OCI-LY1 (cell line): ENCODE results near the gene EVA1B.

Experiments used
- H2AFZ ChIP-seq: fragments of 200-600 bp; sonication (generic), shearing (Covaris generic); 2 replicates; pipeline ENCODE4 v1.6.0; 2014; ENCODE audit warnings: antibody characterized with exemption, mild to moderate bottlenecking, low read length
- H3F3A ChIP-seq: fragments of 200-600 bp; sonication (generic), shearing (Covaris generic); 2 replicates; pipeline ENCODE4 v1.6.0; 2014; ENCODE audit warnings: mild to moderate bottlenecking, antibody characterized with exemption, low read length, moderate library complexity; ENCODE audit not compliant: insufficient read depth
- H3K27ac ChIP-seq: fragments of 200-600 bp; sonication (generic); 2 replicates; pipeline ENCODE4 v1.5.1; 2014; ENCODE audit warnings: low read length, mixed run types, mild to moderate bottlenecking, low read depth; ENCODE audit not compliant: poor library complexity, severe bottlenecking
- H3K27me3 ChIP-seq: fragments of 200-600 bp; sonication (generic); 2 replicates; pipeline ENCODE4 v1.6.0; 2014; ENCODE audit warnings: antibody characterized with exemption, mild to moderate bottlenecking, low read length, moderate library complexity; ENCODE audit not compliant: insufficient read depth
- H3K36me3 ChIP-seq: fragments of 200-600 bp; sonication (generic); 2 replicates; pipeline ENCODE4 v1.6.1; 2014; ENCODE audit warnings: mild to moderate bottlenecking, antibody characterized with exemption, low read length, moderate library complexity, mixed read lengths; ENCODE audit not compliant: insufficient read depth
- H3K4me1 ChIP-seq: fragments of 200-600 bp; sonication (generic); 2 replicates; pipeline ENCODE4 v1.5.1; 2014; ENCODE audit warnings: mild to moderate bottlenecking, low read length, moderate library complexity; ENCODE audit not compliant: insufficient read depth, severe bottlenecking
- H3K4me2 ChIP-seq: fragments of 200-600 bp; sonication (generic), shearing (Covaris generic); 2 replicates; pipeline ENCODE4 v1.6.1; 2014; ENCODE audit warnings: low read length
- H3K4me3 ChIP-seq: fragments of 200-600 bp; sonication (generic); 2 replicates; pipeline ENCODE4 v1.5.1; 2014; ENCODE audit warnings: low read length, low read depth, mild to moderate bottlenecking, mixed read lengths; ENCODE audit not compliant: poor library complexity, severe bottlenecking
- H3K79me2 ChIP-seq: fragments of 200-600 bp; shearing (Covaris generic); 2 replicates; pipeline ENCODE4 v1.6.1; 2016; ENCODE audit warnings: mixed run types, low read length, mixed read lengths; ENCODE audit not compliant: insufficient read depth
- H3K9ac ChIP-seq: fragments of 200-600 bp; sonication (generic), shearing (Covaris generic); 2 replicates; pipeline ENCODE4 v1.6.1; 2014; ENCODE audit warnings: mild to moderate bottlenecking, low read length, mixed read lengths
- H3K9me2 ChIP-seq: fragments of 200-600 bp; sonication (generic), shearing (Covaris generic); 2 replicates; pipeline ENCODE4 v1.6.1; 2014; ENCODE audit warnings: low read depth, mild to moderate bottlenecking, low read length, mixed read lengths
- H3K9me3 ChIP-seq: fragments of 200-600 bp; shearing (Covaris generic); 2 replicates; pipeline ENCODE4 v1.6.1; 2014; ENCODE audit warnings: low read length, mixed read lengths
- H4K20me1 ChIP-seq: fragments of 200-600 bp; sonication (generic), shearing (Covaris generic); 2 replicates; pipeline ENCODE4 v1.6.0; 2016; ENCODE audit warnings: mild to moderate bottlenecking, low read length; ENCODE audit not compliant: insufficient read depth
- EZH2 ChIP-seq: fragments of 200-600 bp; sonication (generic), shearing (Covaris generic); IDR thresholded peaks from 2 replicates; pipeline ENCODE4 v1.8.0; 2017; ENCODE audit warnings: borderline replicate concordance, mixed run types, mild to moderate bottlenecking, antibody characterized with exemption, low read length, moderate library complexity, mixed read lengths
- TF ChIP-seq, protein P1 (sequence below): fragments of 200-600 bp; sonication (generic), shearing (Covaris generic); IDR thresholded peaks from 2 replicates; pipeline ENCODE4 v1.5.1; 2017; ENCODE audit warnings: mild to moderate bottlenecking, antibody characterized with exemption, low read length, moderate library complexity, mixed read lengths

Gene EVA1B

GRCh38 chr1:36328088-36328480 is 4.6 kb upstream of the EVA1B start:
- no peak for TF ChIP-seq EZH2
- TF ChIP-seq, protein P1, sequence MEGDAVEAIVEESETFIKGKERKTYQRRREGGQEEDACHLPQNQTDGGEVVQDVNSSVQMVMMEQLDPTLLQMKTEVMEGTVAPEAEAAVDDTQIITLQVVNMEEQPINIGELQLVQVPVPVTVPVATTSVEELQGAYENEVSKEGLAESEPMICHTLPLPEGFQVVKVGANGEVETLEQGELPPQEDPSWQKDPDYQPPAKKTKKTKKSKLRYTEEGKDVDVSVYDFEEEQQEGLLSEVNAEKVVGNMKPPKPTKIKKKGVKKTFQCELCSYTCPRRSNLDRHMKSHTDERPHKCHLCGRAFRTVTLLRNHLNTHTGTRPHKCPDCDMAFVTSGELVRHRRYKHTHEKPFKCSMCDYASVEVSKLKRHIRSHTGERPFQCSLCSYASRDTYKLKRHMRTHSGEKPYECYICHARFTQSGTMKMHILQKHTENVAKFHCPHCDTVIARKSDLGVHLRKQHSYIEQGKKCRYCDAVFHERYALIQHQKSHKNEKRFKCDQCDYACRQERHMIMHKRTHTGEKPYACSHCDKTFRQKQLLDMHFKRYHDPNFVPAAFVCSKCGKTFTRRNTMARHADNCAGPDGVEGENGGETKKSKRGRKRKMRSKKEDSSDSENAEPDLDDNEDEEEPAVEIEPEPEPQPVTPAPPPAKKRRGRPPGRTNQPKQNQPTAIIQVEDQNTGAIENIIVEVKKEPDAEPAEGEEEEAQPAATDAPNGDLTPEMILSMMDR, result no peak
- no peaks in the 10 kb centered on the region for H3K79me2 ChIP-seq
- no peaks in the 10 kb centered on the region for H3K9me2 ChIP-seq
- peaks cover 8% of the 10 kb centered on the region; the same call in 1 of the 2 replicates for H3K36me3 ChIP-seq
- no peak overlapping the region for H3K4me2 ChIP-seq
- H3K4me1 ChIP-seq, result peaks cover 21% of the 10 kb centered on the region
- peaks cover 3% of the 10 kb centered on the region; the same call in 1 of the 2 replicates for H3K27me3 ChIP-seq
- no peaks in the 10 kb centered on the region for H3F3A ChIP-seq
- no peaks in the 10 kb centered on the region for H4K20me1 ChIP-seq
- no peak overlapping the region for H3K4me3 ChIP-seq
- no peaks in the 10 kb centered on the region for H3K9me3 ChIP-seq
- H2AFZ ChIP-seq, result no peak overlapping the region
- no peak overlapping the region for H3K27ac ChIP-seq
- H3K9ac ChIP-seq, result no peak overlapping the region

DNA sequence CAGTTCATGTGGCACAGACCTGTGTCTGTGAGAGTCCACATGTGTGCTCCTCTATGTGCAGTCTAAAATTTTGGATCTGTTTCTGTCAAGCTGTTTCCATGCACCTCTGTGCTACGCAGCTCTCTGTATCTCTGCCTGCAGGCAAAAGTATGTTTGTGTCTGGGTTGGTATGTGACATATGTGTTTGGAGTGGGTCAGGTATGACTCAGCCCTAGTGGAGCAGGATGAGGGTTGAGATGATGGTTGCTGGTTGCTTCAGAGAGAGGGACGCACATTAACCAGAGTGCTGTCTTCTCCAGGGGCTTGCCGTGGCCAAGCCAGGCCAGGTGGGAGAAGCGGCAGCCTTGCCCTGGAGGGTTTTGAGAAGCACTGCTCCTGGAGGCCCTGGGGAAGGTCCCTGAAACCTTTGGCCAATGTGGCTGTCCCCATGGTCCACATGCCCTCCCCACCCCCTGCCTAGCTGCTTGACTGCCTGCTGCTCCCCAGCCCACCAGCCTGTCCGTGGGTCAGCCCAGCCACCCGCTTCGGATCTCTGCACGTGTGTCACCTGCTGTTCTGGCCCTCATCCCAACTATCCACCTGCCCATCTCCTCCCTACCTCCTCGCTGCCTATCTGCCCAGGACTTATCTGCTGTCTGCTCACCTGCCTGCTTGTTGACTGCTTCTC is 4.1 kb upstream of the EVA1B start:
- Histone ChIP-seq H4K20me1 (no peaks in the 10 kb centered on the region), H3K27ac (no peak overlapping the region), H3K79me2 (no peaks in the 10 kb centered on the region), H3F3A (no peaks in the 10 kb centered on the region), H3K9ac (no peak overlapping the region), H3K9me3 (no peaks in the 10 kb centered on the region), H2AFZ (no peak overlapping the region), H3K9me2 (no peaks in the 10 kb centered on the region), H3K4me3 (no peak overlapping the region), H3K27me3 (peaks cover 3% of the 10 kb centered on the region; the same call in 1 of the 2 replicates), H3K4me1 (peaks cover 26% of the 10 kb centered on the region), H3K4me2 (no peak overlapping the region), H3K36me3 (peaks cover 8% of the 10 kb centered on the region; the same call in 1 of the 2 replicates)
- no peak for TF ChIP-seq EZH2
- TF ChIP-seq, protein P1, result no peak

GRCh38 chr1:36326499-36326898 is 3.1 kb upstream of the EVA1B start:
- H3K27me3 ChIP-seq, result peaks cover 3% of the 10 kb centered on the region; the same call in 1 of the 2 replicates
- peaks cover 36% of the 10 kb centered on the region for H3K4me1 ChIP-seq
- H3K9me2 ChIP-seq, result no peaks in the 10 kb centered on the region
- H3K27ac ChIP-seq, result no peak overlapping the region
- no peaks in the 10 kb centered on the region for H4K20me1 ChIP-seq
- TF ChIP-seq, protein P1, result no peak
- no peak for TF ChIP-seq EZH2
- no peaks in the 10 kb centered on the region for H3K9me3 ChIP-seq
- no peak overlapping the region for H3K9ac ChIP-seq
- H3F3A ChIP-seq, result no peaks in the 10 kb centered on the region
- H2AFZ ChIP-seq, result no peak overlapping the region
- H3K4me2 ChIP-seq, result no peak overlapping the region
- no peaks in the 10 kb centered on the region for H3K79me2 ChIP-seq
- peaks cover 8% of the 10 kb centered on the region; the same call in 1 of the 2 replicates for H3K36me3 ChIP-seq
- H3K4me3 ChIP-seq, result no peak overlapping the region
